Tibial nerve (tissue), 4 donors: ENCODE measurements around the gene MAPK1. TPM values are rescaled to one million over a fixed set of nuclear protein-coding genes. Genes with fewer than 3 reads are reported as not detected.
"Not testable (repeated sequence)": the region's sequence is repeated elsewhere in the genome, so short reads cannot be mapped to it uniquely, and the experiment has no call there.

Source experiments
- DNase-seq, 2 donors: peaks; one replicate each; pipeline ENCODE4 v3.0.0-alpha.2; 2019; ENCODE audit warnings: low spot score in 2 of 2
- H3K27ac ChIP-seq, 4 donors: fragments of 200-600 bp; sonication (generic) in 3 of 4; one replicate each; pipeline ENCODE4 v1.5.1; 2017 to 2019; ENCODE audit warnings: mild to moderate bottlenecking in 1 of 4
- H3K27me3 ChIP-seq, 2 donors: fragments of 200-600 bp; sonication (generic) in 1 of 2; one replicate each; pipeline versions ENCODE4 v1.5.1 to v1.6.0; 2017 to 2019
- H3K36me3 ChIP-seq, 3 donors: fragments of 200-600 bp; sonication (generic); one replicate each; pipeline ENCODE4 v1.5.1; 2018 to 2019
- H3K4me1 ChIP-seq, 4 donors: fragments of 200-600 bp; sonication (generic) in 3 of 4; one replicate each; pipeline ENCODE4 v1.5.1; 2017 to 2019
- H3K4me3 ChIP-seq, 4 donors: fragments of 200-600 bp; sonication (generic) in 3 of 4; one replicate each; pipeline ENCODE4 v1.5.1; 2017 to 2019; ENCODE audit warnings: mild to moderate bottlenecking in 1 of 4, moderate library complexity in 1 of 4
- H3K9me3 ChIP-seq, 4 donors: fragments of 200-600 bp; sonication (generic) in 3 of 4; one replicate each; pipeline ENCODE4 v1.5.1; 2017 to 2019
- EP300 ChIP-seq, 2 donors: sonication (generic); formaldehyde crosslinking; IDR thresholded peaks; one replicate each; pipeline ENCODE4 v1.6.1; 2017; ENCODE audit warnings: antibody characterized with exemption in 2 of 2, mild to moderate bottlenecking in 1 of 2
- POLR2A ChIP-seq, 2 donors: fragments of 450-650 bp; IDR thresholded peaks; one replicate each; pipeline ENCODE4 v1.6.1; 2017; ENCODE audit warnings: antibody characterized with exemption in 2 of 2, mild to moderate bottlenecking in 2 of 2, moderate library complexity in 2 of 2
- WGBS, 2 donors: methylation state at CpG; one replicate each; pipeline ENCODE4 v1.1.5; 2018; 5-methylcytosine and 5-hydroxymethylcytosine counted together
- total RNA-seq, 4 donors: library from RNA; depleted of rRNA; stranded (reverse); fragments of >200 nt; gene quantifications; one replicate each; pipeline ENCODE4 v1.1.0, GENCODE V29; 2016
- TF ChIP-seq, protein P1 (sequence below), 5 experiments: fragments of 200-600 bp in 3 of 5; fragments of 450-650 bp in 2 of 5; sonication (generic) in 3 of 5; IDR thresholded peaks; one replicate each; pipeline ENCODE4 v1.5.1; 2016 to 2019; ENCODE audit warnings: antibody characterized with exemption in 5 of 5, mild to moderate bottlenecking in 3 of 5, moderate library complexity in 2 of 5

The MAPK1 gene
- total RNA-seq, 4 donors from 2014 or later, result 58.1 to 95.3 (median 73.1) TPM

DNA sequence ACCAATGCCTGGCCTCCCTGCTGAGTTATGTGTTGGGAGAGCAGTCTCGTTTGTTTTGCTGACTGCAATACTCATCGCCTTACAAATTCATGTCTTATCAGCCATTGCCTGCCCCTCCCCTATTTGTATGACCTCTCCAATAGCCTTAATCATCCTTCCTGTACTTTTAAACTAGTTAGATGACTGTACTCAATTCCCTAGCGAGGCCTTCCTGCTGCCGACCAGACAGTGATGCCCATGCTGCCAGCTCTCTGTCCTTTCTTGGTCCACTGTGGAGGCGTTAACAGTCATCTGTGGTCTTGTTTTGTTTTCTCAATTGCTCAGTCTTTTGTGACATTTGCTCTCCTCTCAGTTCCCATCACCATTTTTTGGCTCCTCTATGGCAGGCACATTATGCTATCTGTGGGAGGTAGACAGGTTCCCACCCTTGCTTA is 111.6 kb downstream of the MAPK1 start:
- DNase-seq, result no peak
- Histone ChIP-seq H3K4me3 (no peak overlapping the region), H3K4me1 (peaks cover 0 to 22% (median 11%) of the 10 kb centered on the region in 4 donors), H3K36me3 (peaks cover 0 to 37% (median 0%) of the 10 kb centered on the region in 3 donors), H3K27me3 (no peaks in the 10 kb centered on the region), H3K27ac (peak overlapping the region in 1 of 4 donors; percentile 50), H3K9me3 (no peaks in the 10 kb centered on the region)
- WGBS, 2 donors, result 18 to 27% methylated on average over 5 of the region's 5 CpGs
- no peak for TF ChIP-seq POLR2A (IDR thresholded peaks at IDR 0.05)
- TF ChIP-seq EP300 (IDR thresholded peaks at IDR 0.05), result no peak
- TF ChIP-seq, protein P1, sequence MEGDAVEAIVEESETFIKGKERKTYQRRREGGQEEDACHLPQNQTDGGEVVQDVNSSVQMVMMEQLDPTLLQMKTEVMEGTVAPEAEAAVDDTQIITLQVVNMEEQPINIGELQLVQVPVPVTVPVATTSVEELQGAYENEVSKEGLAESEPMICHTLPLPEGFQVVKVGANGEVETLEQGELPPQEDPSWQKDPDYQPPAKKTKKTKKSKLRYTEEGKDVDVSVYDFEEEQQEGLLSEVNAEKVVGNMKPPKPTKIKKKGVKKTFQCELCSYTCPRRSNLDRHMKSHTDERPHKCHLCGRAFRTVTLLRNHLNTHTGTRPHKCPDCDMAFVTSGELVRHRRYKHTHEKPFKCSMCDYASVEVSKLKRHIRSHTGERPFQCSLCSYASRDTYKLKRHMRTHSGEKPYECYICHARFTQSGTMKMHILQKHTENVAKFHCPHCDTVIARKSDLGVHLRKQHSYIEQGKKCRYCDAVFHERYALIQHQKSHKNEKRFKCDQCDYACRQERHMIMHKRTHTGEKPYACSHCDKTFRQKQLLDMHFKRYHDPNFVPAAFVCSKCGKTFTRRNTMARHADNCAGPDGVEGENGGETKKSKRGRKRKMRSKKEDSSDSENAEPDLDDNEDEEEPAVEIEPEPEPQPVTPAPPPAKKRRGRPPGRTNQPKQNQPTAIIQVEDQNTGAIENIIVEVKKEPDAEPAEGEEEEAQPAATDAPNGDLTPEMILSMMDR (IDR thresholded peaks at IDR 0.05), result no peak

DNA sequence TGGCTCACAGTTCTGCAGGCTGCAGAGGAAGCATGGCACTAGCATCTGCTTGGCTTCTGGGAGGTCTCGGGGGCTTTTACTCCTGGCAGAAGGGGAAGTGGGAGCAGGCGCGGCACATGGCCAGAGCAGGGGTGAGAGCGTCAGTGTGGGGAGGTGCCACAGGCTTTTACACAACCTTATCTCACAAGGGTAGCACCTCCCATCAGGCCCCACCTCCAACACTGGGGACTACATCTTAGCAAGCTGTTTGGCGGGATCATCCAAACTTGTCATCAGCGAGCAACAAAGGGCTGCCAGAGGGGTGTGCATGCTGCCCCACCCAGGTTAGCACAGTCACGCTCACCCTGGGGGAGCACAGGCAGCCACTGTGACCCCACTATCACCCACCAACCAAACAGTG is 112.9 kb downstream of the MAPK1 start:
- no peak for DNase-seq
- peaks cover 0 to 31% (median 0%) of the 10 kb centered on the region in 3 donors for H3K36me3 ChIP-seq
- peaks cover 0 to 22% (median 11%) of the 10 kb centered on the region in 4 donors for H3K4me1 ChIP-seq
- H3K4me3 ChIP-seq, result no peak overlapping the region
- no peaks in the 10 kb centered on the region for H3K27me3 ChIP-seq
- TF ChIP-seq, protein P1 (IDR thresholded peaks at IDR 0.05), result no peak
- TF ChIP-seq EP300 (IDR thresholded peaks at IDR 0.05) (no peak), POLR2A (IDR thresholded peaks at IDR 0.05) (no peak)
- WGBS, 2 donors, result 58 to 67% methylated on average over 7 of the region's 7 CpGs
- H3K9me3 ChIP-seq, result no peaks in the 10 kb centered on the region
- peak overlapping the region in 1 of 4 donors; percentile 74 for H3K27ac ChIP-seq

DNA sequence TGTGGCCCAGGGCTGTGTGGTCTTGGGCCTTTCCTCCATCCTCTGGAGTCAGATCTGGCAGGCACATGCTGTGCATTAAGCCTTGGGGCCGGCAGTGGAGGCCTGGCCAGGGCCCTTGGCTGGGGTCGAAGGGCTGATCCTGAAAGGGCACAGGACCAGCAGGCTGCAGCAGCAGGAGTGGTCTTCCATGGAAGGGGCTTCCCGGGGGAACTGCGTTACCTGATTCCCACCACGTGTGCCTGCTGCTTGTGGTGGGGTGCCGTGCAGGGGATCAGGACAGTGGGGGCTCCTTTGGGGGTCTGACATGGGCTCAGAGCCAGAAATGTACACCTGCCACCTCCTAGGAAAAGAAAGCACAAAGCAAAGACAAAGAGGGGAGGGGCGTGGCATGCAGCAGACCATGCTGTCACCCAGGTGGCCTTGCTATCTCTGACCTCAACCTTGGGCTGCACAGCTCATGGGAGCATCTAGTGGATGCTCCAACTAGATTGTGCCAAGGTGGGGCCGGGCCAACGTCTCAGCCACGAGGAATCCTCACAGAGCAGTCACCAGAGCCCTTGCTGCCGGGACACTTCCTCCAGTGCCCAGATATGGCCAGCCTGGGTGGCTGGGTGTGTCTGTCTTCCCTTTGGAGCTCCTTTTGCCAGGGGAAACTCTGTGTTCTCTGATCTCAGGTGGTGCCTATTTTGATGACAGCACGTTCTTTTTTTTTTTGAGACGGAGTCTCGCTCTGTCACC is 113.9 kb downstream of the MAPK1 start:
- peaks cover 0 to 22% (median 11%) of the 10 kb centered on the region in 4 donors for H3K4me1 ChIP-seq
- DNase-seq, result no peak
- no peak overlapping the region for H3K27ac ChIP-seq
- no peaks in the 10 kb centered on the region for H3K27me3 ChIP-seq
- WGBS, 2 donors, result 77% methylated on average over 13 to 14 of the region's 14 CpGs
- peaks cover 0 to 23% (median 0%) of the 10 kb centered on the region in 3 donors for H3K36me3 ChIP-seq
- TF ChIP-seq EP300 (IDR thresholded peaks at IDR 0.05) (no peak), POLR2A (IDR thresholded peaks at IDR 0.05) (no peak)
- TF ChIP-seq, protein P1 (IDR thresholded peaks at IDR 0.05), result no peak
- no peaks in the 10 kb centered on the region for H3K9me3 ChIP-seq
- H3K4me3 ChIP-seq, result no peak overlapping the region

DNA sequence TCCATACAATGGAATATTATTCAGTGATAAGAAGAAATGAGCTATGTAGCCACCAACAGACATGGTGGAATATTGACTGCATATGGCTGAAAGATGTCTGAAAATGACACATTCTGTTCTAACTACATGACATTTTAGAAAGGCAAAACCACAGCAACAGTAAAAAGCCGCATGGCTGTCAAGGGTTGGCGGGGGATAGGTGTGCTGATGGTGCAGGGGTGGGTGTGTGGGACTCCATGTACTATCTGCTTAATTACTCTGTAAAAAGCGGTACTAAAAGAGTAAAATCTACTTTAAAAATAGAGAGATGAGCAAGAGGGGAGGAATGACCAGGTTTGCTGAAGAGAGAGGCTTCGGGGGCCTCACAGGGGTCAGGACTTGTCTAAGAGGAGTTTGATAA is 115.2 kb downstream of the MAPK1 start:
- Histone ChIP-seq H3K27me3 (no peaks in the 10 kb centered on the region), H3K4me3 (no peak overlapping the region), H3K36me3 (peaks cover 0 to 10% (median 0%) of the 10 kb centered on the region in 3 donors), H3K9me3 (no peaks in the 10 kb centered on the region), H3K4me1 (peaks cover 0 to 22% (median 11%) of the 10 kb centered on the region in 4 donors), H3K27ac (no peak overlapping the region)
- TF ChIP-seq POLR2A (IDR thresholded peaks at IDR 0.05), result no peak
- TF ChIP-seq, protein P1 (IDR thresholded peaks at IDR 0.05), result no peak
- no peak for TF ChIP-seq EP300 (IDR thresholded peaks at IDR 0.05)
- WGBS, 2 donors, result 93 to 94% methylated on average over 4 of the region's 4 CpGs
- no peak for DNase-seq

DNA sequence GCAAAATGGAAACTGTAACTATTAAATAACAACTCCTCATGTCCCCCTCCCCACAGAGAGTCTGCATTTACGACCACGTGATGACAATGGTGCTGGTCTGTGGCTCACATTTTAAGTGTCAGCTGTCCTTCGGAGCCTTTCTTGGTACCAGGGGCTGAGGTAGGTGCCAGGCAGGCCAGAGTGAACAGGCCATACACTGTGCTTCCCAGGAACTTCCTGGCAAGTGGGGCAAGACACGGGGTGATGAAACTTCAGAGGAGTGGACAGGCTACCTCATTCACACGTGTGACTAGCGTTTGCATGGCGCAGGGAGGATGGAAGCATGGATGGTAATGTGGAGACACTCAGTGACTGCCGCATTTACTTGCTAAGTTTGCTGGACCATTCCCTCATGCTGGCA is 121.5 kb downstream of the MAPK1 start:
- no peaks in the 10 kb centered on the region for H3K36me3 ChIP-seq
- WGBS, 2 donors, result 67 to 79% methylated on average over 8 of the region's 8 CpGs
- TF ChIP-seq EP300 (IDR thresholded peaks at IDR 0.05), result no peak
- TF ChIP-seq, protein P1 (IDR thresholded peaks at IDR 0.05), result no peak
- no peak for TF ChIP-seq POLR2A (IDR thresholded peaks at IDR 0.05)

DNA sequence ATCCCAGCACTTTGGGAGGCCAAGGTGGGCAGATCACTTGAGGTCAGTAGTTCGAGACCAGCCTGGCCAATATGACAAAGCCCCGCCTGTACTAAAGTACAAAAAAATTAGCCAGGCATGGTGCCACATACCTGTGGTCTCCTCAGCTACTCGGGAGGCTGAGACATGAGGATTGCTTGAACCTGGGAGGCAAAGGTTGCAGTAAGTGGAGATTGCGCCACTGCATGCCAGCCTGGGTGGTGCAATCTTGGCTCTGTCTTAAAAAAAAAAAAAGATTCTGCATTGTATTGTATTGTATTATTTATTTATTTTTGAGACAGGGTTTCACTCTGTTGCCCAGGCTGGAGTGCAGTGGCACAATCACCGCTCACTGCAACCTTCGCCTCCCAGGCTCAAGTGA is 122.5 kb downstream of the MAPK1 start:
- WGBS, 2 donors, result 83 to 92% methylated on average over 6 of the region's 6 CpGs

More for the DNA sequence above, 121.5 kb downstream of the MAPK1 start:
- H3K27ac ChIP-seq, result no peak overlapping the region
- no peaks in the 10 kb centered on the region for H3K4me1 ChIP-seq
- H3K27me3 ChIP-seq, result no peaks in the 10 kb centered on the region
- H3K9me3 ChIP-seq, result no peaks in the 10 kb centered on the region
- no peak for DNase-seq
- no peak overlapping the region for H3K4me3 ChIP-seq

More for the DNA sequence above, 122.5 kb downstream of the MAPK1 start:
- H3K4me3 ChIP-seq, DNase-seq, H3K27ac ChIP-seq, H3K4me1 ChIP-seq, H3K9me3 ChIP-seq, H3K36me3 ChIP-seq, H3K27me3 ChIP-seq: not testable (repeated sequence)
